ENCODE results near the gene DDX3X. TPM values are rescaled to one million over a fixed set of nuclear protein-coding genes. Genes with fewer than 3 reads are reported as not detected.

The DDX3X gene
- total and polyA plus RNA-seq, 9 of the 15 experiments (the other 6 are each of a cell fraction or from before 2014, with no cell fraction given) = 51.3 to 232 (median 138) TPM

DNA sequence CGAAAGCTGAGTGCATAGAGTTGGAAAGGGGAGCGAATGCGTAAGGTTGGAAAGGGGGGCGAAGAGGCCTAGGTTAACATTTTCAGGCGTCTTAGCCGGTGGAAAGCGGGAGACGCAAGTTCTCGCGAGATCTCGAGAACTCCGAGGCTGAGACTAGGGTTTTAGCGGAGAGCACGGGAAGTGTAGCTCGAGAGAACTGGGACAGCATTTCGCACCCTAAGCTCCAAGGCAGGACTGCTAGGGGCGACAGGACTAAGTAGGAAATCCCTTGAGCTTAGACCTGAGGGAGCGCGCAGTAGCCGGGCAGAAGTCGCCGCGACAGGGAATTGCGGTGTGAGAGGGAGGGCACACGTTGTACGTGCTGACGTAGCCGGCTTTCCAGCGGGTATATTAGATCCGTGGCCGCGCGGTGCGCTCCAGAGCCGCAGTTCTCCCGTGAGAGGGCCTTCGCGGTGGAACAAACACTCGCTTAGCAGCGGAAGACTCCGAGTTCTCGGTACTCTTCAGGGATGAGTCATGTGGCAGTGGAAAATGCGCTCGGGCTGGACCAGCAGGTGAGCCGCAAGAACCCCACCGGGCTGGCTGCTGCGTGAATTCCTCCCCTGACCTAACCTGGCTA lies at the start of gene DDX3X (continued):
- TF ChIP-seq ZNF707 (CRISPR knock-in tag; conservative IDR thresholded peaks at IDR 0.05) (no peak), CAMTA2 (CRISPR knock-in tag; conservative IDR thresholded peaks at IDR 0.05) (no peak), NR2F6 (CRISPR knock-in tag; IDR thresholded peaks at IDR 0.05) (no peak), SP1 (CRISPR knock-in tag; IDR thresholded peaks at IDR 0.05) (no peak), YBX1 (IDR thresholded peaks at IDR 0.05) (no peak), NR1H2 (CRISPR knock-in tag; IDR thresholded peaks at IDR 0.05) (no peak), ZNF217 (CRISPR knock-in tag; IDR thresholded peaks at IDR 0.05) (no peak), DACH1 (IDR thresholded peaks at IDR 0.05; ENCODE audit: partially characterized antibody) (no peak), SRSF9 (IDR thresholded peaks at IDR 0.05; ENCODE audit: borderline replicate concordance, low read depth, low read length) (no peak), CC2D1A (IDR thresholded peaks at IDR 0.05) (peak; percentile 39; the same call in 1 of the 2 replicates), CBFA2T3 (IDR thresholded peaks at IDR 0.05) (no peak), HMGN3 (IDR thresholded peaks at IDR 0.05; ENCODE audit: borderline replicate concordance, extremely low read depth, insufficient read length, low read depth, low read length) (no peak), HNRNPLL (IDR thresholded peaks at IDR 0.05; ENCODE audit: low read depth, low read length, poor library complexity, severe bottlenecking) (no peak), FOXM1 (IDR thresholded peaks at IDR 0.05; ENCODE audit: low read depth) (no peak), FOXM1 (CRISPR knock-in tag; IDR thresholded peaks at IDR 0.05; ENCODE audit: low read depth) (peak; percentile 69; the same call in 1 of the 2 replicates)
- TF ChIP-seq, protein P1, sequence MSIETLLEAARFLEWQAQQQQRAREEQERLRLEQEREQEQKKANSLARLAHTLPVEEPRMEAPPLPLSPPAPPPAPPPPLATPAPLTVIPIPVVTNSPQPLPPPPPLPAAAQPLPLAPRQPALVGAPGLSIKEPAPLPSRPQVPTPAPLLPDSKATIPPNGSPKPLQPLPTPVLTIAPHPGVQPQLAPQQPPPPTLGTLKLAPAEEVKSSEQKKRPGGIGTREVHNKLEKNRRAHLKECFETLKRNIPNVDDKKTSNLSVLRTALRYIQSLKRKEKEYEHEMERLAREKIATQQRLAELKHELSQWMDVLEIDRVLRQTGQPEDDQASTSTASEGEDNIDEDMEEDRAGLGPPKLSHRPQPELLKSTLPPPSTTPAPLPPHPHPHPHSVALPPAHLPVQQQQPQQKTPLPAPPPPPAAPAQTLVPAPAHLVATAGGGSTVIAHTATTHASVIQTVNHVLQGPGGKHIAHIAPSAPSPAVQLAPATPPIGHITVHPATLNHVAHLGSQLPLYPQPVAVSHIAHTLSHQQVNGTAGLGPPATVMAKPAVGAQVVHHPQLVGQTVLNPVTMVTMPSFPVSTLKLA (conservative IDR thresholded peaks at IDR 0.05) = no peak
- TF ChIP-seq, protein P2, sequence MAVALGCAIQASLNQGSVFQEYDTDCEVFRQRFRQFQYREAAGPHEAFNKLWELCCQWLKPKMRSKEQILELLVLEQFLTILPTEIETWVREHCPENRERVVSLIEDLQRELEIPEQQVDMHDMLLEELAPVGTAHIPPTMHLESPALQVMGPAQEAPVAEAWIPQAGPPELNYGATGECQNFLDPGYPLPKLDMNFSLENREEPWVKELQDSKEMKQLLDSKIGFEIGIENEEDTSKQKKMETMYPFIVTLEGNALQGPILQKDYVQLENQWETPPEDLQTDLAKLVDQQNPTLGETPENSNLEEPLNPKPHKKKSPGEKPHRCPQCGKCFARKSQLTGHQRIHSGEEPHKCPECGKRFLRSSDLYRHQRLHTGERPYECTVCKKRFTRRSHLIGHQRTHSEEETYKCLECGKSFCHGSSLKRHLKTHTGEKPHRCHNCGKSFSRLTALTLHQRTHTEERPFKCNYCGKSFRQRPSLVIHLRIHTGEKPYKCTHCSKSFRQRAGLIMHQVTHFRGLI (CRISPR knock-in tag; IDR thresholded peaks at IDR 0.05) = no peak
- TF ChIP-seq, protein P3, sequence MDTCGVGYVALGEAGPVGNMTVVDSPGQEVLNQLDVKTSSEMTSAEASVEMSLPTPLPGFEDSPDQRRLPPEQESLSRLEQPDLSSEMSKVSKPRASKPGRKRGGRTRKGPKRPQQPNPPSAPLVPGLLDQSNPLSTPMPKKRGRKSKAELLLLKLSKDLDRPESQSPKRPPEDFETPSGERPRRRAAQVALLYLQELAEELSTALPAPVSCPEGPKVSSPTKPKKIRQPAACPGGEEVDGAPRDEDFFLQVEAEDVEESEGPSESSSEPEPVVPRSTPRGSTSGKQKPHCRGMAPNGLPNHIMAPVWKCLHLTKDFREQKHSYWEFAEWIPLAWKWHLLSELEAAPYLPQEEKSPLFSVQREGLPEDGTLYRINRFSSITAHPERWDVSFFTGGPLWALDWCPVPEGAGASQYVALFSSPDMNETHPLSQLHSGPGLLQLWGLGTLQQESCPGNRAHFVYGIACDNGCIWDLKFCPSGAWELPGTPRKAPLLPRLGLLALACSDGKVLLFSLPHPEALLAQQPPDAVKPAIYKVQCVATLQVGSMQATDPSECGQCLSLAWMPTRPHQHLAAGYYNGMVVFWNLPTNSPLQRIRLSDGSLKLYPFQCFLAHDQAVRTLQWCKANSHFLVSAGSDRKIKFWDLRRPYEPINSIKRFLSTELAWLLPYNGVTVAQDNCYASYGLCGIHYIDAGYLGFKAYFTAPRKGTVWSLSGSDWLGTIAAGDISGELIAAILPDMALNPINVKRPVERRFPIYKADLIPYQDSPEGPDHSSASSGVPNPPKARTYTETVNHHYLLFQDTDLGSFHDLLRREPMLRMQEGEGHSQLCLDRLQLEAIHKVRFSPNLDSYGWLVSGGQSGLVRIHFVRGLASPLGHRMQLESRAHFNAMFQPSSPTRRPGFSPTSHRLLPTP (IDR thresholded peaks at IDR 0.05; ENCODE audit: borderline replicate concordance, extremely low read depth, insufficient read length) = no peak
- TF ChIP-seq, protein P4, sequence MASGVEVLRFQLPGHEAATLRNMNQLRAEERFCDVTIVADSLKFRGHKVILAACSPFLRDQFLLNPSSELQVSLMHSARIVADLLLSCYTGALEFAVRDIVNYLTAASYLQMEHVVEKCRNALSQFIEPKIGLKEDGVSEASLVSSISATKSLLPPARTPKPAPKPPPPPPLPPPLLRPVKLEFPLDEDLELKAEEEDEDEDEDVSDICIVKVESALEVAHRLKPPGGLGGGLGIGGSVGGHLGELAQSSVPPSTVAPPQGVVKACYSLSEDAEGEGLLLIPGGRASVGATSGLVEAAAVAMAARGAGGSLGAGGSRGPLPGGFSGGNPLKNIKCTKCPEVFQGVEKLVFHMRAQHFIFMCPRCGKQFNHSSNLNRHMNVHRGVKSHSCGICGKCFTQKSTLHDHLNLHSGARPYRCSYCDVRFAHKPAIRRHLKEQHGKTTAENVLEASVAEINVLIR (CRISPR knock-in tag; IDR thresholded peaks at IDR 0.05) = no peak
- TF ChIP-seq, protein P5, sequence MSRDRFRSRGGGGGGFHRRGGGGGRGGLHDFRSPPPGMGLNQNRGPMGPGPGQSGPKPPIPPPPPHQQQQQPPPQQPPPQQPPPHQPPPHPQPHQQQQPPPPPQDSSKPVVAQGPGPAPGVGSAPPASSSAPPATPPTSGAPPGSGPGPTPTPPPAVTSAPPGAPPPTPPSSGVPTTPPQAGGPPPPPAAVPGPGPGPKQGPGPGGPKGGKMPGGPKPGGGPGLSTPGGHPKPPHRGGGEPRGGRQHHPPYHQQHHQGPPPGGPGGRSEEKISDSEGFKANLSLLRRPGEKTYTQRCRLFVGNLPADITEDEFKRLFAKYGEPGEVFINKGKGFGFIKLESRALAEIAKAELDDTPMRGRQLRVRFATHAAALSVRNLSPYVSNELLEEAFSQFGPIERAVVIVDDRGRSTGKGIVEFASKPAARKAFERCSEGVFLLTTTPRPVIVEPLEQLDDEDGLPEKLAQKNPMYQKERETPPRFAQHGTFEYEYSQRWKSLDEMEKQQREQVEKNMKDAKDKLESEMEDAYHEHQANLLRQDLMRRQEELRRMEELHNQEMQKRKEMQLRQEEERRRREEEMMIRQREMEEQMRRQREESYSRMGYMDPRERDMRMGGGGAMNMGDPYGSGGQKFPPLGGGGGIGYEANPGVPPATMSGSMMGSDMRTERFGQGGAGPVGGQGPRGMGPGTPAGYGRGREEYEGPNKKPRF (IDR thresholded peaks at IDR 0.05; ENCODE audit: low read depth, low read length) = no peak
